ENCODE results near the gene HSD11B1. TPM values are rescaled to one million over a fixed set of nuclear protein-coding genes. Genes with fewer than 3 reads are reported as not detected.

The HSD11B1 gene
- total RNA-seq, 4 donors from 2014 or later = 4.2 to 8.6 (median 5.8) TPM; not detected in 1

GRCh38 chr1:209727286-209727685, 22.6 kb downstream of the HSD11B1 start:
- Histone ChIP-seq H3K9me3 (no peaks in the 10 kb centered on the region), H3K36me3 (no peaks in the 10 kb centered on the region), H3K4me1 (no peaks in the 10 kb centered on the region), H3K27me3 (no peaks in the 10 kb centered on the region), H3K4me3 (no peak overlapping the region), H3K27ac (no peak overlapping the region)
- no peak for DNase-seq
- no peak for TF ChIP-seq POLR2A (IDR thresholded peaks at IDR 0.05)
- TF ChIP-seq, protein P1, sequence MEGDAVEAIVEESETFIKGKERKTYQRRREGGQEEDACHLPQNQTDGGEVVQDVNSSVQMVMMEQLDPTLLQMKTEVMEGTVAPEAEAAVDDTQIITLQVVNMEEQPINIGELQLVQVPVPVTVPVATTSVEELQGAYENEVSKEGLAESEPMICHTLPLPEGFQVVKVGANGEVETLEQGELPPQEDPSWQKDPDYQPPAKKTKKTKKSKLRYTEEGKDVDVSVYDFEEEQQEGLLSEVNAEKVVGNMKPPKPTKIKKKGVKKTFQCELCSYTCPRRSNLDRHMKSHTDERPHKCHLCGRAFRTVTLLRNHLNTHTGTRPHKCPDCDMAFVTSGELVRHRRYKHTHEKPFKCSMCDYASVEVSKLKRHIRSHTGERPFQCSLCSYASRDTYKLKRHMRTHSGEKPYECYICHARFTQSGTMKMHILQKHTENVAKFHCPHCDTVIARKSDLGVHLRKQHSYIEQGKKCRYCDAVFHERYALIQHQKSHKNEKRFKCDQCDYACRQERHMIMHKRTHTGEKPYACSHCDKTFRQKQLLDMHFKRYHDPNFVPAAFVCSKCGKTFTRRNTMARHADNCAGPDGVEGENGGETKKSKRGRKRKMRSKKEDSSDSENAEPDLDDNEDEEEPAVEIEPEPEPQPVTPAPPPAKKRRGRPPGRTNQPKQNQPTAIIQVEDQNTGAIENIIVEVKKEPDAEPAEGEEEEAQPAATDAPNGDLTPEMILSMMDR (IDR thresholded peaks at IDR 0.05) = no peak

DNA sequence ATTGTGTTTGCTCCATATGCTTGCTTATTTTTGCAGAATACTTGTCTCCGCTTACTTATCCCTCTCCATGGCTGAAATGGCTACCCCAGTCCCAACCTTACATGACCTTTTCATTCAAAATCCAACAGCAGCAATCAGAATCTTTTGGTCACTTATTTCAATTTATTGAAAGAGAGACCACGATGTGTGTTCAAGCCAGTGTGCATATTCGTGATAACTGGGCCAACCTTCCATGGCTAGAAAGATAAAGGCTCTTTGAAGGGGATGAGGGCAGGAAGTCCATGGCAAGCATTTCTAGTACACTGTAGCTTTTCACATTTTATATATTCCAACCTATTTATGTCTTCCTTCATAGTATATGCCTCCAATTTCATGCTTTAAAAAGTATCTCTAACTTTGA, 23.1 kb downstream of the HSD11B1 start:
- no peaks in the 10 kb centered on the region for H3K4me1 ChIP-seq
- no peak overlapping the region for H3K27ac ChIP-seq
- H3K4me3 ChIP-seq = no peak overlapping the region
- no peaks in the 10 kb centered on the region for H3K27me3 ChIP-seq
- H3K9me3 ChIP-seq = no peaks in the 10 kb centered on the region
- no peak for DNase-seq
- TF ChIP-seq, protein P1 (IDR thresholded peaks at IDR 0.05) = no peak
- no peak for TF ChIP-seq POLR2A (IDR thresholded peaks at IDR 0.05)
- no peaks in the 10 kb centered on the region for H3K36me3 ChIP-seq

- no peaks in the 10 kb centered on the region for H3K4me1 ChIP-seq
- H3K36me3 ChIP-seq = no peaks in the 10 kb centered on the region
- no peaks in the 10 kb centered on the region for H3K9me3 ChIP-seq
- H3K27ac ChIP-seq = no peak overlapping the region
- TF ChIP-seq POLR2A (IDR thresholded peaks at IDR 0.05) = no peak
- TF ChIP-seq, protein P1 (IDR thresholded peaks at IDR 0.05) = no peak
- DNase-seq = no peak
- H3K27me3 ChIP-seq = no peaks in the 10 kb centered on the region
- no peak overlapping the region for H3K4me3 ChIP-seq
Measured at GRCh38 chr1:209728466-209728865, 23.8 kb downstream of the HSD11B1 start.

DNA sequence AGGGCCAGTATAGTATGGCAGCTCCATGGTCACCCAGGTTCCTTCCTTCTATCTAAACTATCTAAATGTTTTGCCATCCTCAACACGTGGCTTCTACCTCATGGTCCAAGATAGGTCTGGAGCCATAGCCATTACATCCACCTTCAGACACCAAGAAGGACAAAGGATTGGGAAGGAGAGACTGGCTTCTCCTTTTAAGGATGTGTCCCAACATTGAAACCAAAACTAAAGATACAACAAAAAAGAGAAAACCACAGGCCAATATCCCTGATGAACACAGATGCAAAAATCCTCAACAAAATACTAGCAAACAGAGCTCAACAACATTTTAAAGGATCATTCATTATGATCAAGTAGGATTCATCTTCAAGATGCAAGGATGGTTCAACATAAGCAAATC, 24.8 kb downstream of the HSD11B1 start:
- H3K4me1 ChIP-seq = no peaks in the 10 kb centered on the region
- no peak for DNase-seq
- no peaks in the 10 kb centered on the region for H3K36me3 ChIP-seq
- TF ChIP-seq, protein P1 (IDR thresholded peaks at IDR 0.05) = no peak
- TF ChIP-seq POLR2A (IDR thresholded peaks at IDR 0.05) = no peak
- no peak overlapping the region for H3K4me3 ChIP-seq
- H3K9me3 ChIP-seq = no peaks in the 10 kb centered on the region
- H3K27me3 ChIP-seq = no peaks in the 10 kb centered on the region
- no peak overlapping the region for H3K27ac ChIP-seq

- TF ChIP-seq, protein P1 (IDR thresholded peaks at IDR 0.05) = no peak
- TF ChIP-seq POLR2A (IDR thresholded peaks at IDR 0.05) = no peak
- H3K4me1 ChIP-seq = no peaks in the 10 kb centered on the region
- no peaks in the 10 kb centered on the region for H3K27me3 ChIP-seq
- H3K9me3 ChIP-seq = no peaks in the 10 kb centered on the region
- DNase-seq = no peak
- H3K36me3 ChIP-seq = no peaks in the 10 kb centered on the region
- H3K27ac ChIP-seq = no peak overlapping the region
- no peak overlapping the region for H3K4me3 ChIP-seq
Measured at GRCh38 chr1:209732725-209733124, 28.1 kb downstream of the HSD11B1 start.

Measured in Peyer's patch (tissue), 4 donors.